ENCODE data around the gene LYPLA2.

DNA sequence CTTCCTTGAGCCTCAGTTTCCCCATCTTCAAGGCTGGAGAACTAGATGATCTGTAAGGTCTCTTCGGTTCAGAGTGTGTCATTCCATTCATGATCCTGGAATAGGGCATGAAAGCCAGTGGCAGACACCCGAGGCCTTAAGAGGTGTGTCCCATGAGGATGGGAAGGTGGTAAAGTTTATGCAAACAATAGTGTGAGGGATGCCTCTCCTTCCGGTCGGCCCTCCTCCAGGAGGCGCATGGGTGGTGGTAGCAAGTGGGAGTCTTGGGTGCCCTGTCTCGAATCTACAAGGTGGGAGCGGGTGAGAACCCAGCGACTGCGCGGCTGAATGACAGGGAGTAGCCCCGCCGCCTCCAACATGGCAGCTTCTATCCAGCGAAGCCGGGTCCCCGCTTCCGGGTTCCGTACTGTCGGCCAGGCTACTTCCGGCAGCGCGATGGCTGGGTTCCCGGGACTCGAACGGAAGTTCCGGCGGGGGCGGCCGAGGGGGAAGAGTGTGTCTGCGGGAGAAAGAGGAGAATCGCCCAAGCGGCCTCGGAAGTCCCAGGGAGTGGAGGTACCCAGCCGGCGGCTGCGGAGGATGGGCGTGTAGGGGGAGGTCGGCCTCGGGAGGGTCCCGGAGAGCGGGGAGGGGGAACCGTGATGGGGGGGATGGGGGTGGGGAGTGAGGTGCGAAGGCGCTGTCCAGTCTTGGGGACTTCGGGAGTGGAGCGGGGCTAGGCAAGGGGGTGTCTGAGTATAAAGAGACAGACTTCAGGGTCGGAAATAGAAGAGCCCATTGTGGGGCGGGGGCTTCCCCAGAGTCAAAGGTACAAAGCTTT, at the start of gene LYPLA2:
- TF ChIP-seq, protein P1, sequence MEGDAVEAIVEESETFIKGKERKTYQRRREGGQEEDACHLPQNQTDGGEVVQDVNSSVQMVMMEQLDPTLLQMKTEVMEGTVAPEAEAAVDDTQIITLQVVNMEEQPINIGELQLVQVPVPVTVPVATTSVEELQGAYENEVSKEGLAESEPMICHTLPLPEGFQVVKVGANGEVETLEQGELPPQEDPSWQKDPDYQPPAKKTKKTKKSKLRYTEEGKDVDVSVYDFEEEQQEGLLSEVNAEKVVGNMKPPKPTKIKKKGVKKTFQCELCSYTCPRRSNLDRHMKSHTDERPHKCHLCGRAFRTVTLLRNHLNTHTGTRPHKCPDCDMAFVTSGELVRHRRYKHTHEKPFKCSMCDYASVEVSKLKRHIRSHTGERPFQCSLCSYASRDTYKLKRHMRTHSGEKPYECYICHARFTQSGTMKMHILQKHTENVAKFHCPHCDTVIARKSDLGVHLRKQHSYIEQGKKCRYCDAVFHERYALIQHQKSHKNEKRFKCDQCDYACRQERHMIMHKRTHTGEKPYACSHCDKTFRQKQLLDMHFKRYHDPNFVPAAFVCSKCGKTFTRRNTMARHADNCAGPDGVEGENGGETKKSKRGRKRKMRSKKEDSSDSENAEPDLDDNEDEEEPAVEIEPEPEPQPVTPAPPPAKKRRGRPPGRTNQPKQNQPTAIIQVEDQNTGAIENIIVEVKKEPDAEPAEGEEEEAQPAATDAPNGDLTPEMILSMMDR (IDR thresholded peaks at IDR 0.05; ENCODE audit: insufficient read depth, low read length, poor library complexity, severe bottlenecking), result no peak
- TF ChIP-seq EZH2phosphoT487 (conservative IDR thresholded peaks at IDR 0.05; ENCODE audit: low read length), result no peak
